NCI-H774 (cell line): ENCODE measurements around the gene PSMD2.
"Not testable (repeated sequence)": the region's sequence is repeated elsewhere in the genome, so short reads cannot be mapped to it uniquely, and the experiment has no call there.

Experiments
- DNase-seq: peaks from one replicate; lab custom pipeline; 2025; lab: John Stamatoyannopoulos, UW

The PSMD2 gene

GRCh38 chr3:184339451-184340135, 40.6 kb downstream of the PSMD2 start:
- not testable (repeated sequence) for DNase-seq

GRCh38 chr3:184341925-184342324, 42.9 kb downstream of the PSMD2 start:
- DNase-seq = peak; percentile 89

GRCh38 chr3:184343200-184343876, 44.3 kb downstream of the PSMD2 start:
- DNase-seq = no peak

GRCh38 chr3:184344579-184345316, 45.7 kb downstream of the PSMD2 start:
- DNase-seq = no peak

- DNase-seq = peak; percentile 32
Observed at GRCh38 chr3:184345317-184346144, 46.5 kb downstream of the PSMD2 start.

GRCh38 chr3:184346480-184347190, 47.6 kb downstream of the PSMD2 start:
- no peak for DNase-seq

GRCh38 chr3:184347321-184348056, 48.4 kb downstream of the PSMD2 start:
- no peak for DNase-seq

GRCh38 chr3:184348057-184348382, 49.0 kb downstream of the PSMD2 start:
- no peak for DNase-seq

- no peak for DNase-seq
Observed at GRCh38 chr3:184349563-184350470, 50.8 kb downstream of the PSMD2 start.

GRCh38 chr3:184350618-184351017, 51.6 kb downstream of the PSMD2 start:
- no peak for DNase-seq

- DNase-seq = no peak
Observed at GRCh38 chr3:184351511-184352148, 52.6 kb downstream of the PSMD2 start.

- no peak for DNase-seq
Observed at GRCh38 chr3:184352149-184352785, 53.2 kb downstream of the PSMD2 start.

- DNase-seq = no peak
Observed at GRCh38 chr3:184352897-184353545, 54.0 kb downstream of the PSMD2 start.

GRCh38 chr3:184353546-184353941, 54.5 kb downstream of the PSMD2 start:
- no peak for DNase-seq

- no peak for DNase-seq
Observed at GRCh38 chr3:184354121-184354728, 55.2 kb downstream of the PSMD2 start.

- DNase-seq = no peak
Observed at GRCh38 chr3:184354754-184355153, 55.7 kb downstream of the PSMD2 start.

GRCh38 chr3:184355261-184356040, 56.4 kb downstream of the PSMD2 start:
- no peak for DNase-seq
